ENCODE data around the gene SLC22A23. TPM values are rescaled to one million over a fixed set of nuclear protein-coding genes. Genes with fewer than 3 reads are reported as not detected.
A peak's percentile ranks its signal among the peaks of the same experiment; 100 is the strongest.

SLC22A23 gene
- total RNA-seq, 4 donors from 2014 or later = 7.1 to 9.6 (median 8.2) TPM

- DNase-seq (ENCODE audit: low spot score in 2 of 2) = no peak
- no peak overlapping the region for H3K4me3 ChIP-seq
- no peak overlapping the region for H3K27ac ChIP-seq
- peaks cover 0 to 42% (median 4%) of the 10 kb centered on the region in 4 donors for H3K4me1 ChIP-seq
- H3K27me3 ChIP-seq = no peaks in the 10 kb centered on the region
- whole genome bisulfite sequencing, 2 donors = 83 to 89% methylated on average over 12 to 14 of the region's 14 CpGs
- H3K36me3 ChIP-seq = peaks cover 0 to 25% (median 0%) of the 10 kb centered on the region in 3 donors
- TF ChIP-seq POLR2A (IDR thresholded peaks at IDR 0.05) (no peak), EP300 (IDR thresholded peaks at IDR 0.05) (no peak)
- H3K9me3 ChIP-seq = no peaks in the 10 kb centered on the region
Measured at GRCh38 chr6:3285732-3286131, 171.1 kb downstream of the SLC22A23 start.

- TF ChIP-seq CTCF (IDR thresholded peaks at IDR 0.05) = no peak
- TF ChIP-seq POLR2A (IDR thresholded peaks at IDR 0.05) = no peak
- TF ChIP-seq EP300 (IDR thresholded peaks at IDR 0.05) = no peak
- WGBS, 2 donors = 71 to 72% methylated on average over 17 to 19 of the region's 19 CpGs
- no peak for DNase-seq (ENCODE audit: low spot score in 2 of 2)
- Histone ChIP-seq H3K27ac (peak overlapping the region in 2 of 4 donors; percentile 24 to 61), H3K4me1 (peaks cover 0 to 42% (median 4%) of the 10 kb centered on the region in 4 donors), H3K36me3 (peaks cover 0 to 25% (median 0%) of the 10 kb centered on the region in 3 donors), H3K27me3 (no peaks in the 10 kb centered on the region), H3K9me3 (no peaks in the 10 kb centered on the region), H3K4me3 (peak overlapping the region in 1 of 4 donors; percentile 27)
Measured at GRCh38 chr6:3285049-3285639, 171.7 kb downstream of the SLC22A23 start.

- Histone ChIP-seq H3K9me3 (no peaks in the 10 kb centered on the region), H3K36me3 (peaks cover 0 to 25% (median 0%) of the 10 kb centered on the region in 3 donors), H3K27me3 (no peaks in the 10 kb centered on the region), H3K4me3 (peak overlapping the region in 1 of 4 donors; percentile 27), H3K27ac (peak overlapping the region in 2 of 4 donors; percentile 24 to 61), H3K4me1 (peaks cover 0 to 49% (median 4%) of the 10 kb centered on the region in 4 donors)
- WGBS, 2 donors = 77 to 93% methylated on average over 6 to 17 of the region's 17 CpGs
- no peak for DNase-seq (ENCODE audit: low spot score in 2 of 2)
- TF ChIP-seq POLR2A (IDR thresholded peaks at IDR 0.05) (no peak), EP300 (IDR thresholded peaks at IDR 0.05) (no peak), CTCF (IDR thresholded peaks at IDR 0.05) (no peak)
Measured at GRCh38 chr6:3284436-3284876, 172.4 kb downstream of the SLC22A23 start.

- H3K27ac ChIP-seq = peak overlapping the region in 1 of 4 donors; percentile 61
- TF ChIP-seq CTCF (IDR thresholded peaks at IDR 0.05) (no peak), EP300 (IDR thresholded peaks at IDR 0.05) (no peak), POLR2A (IDR thresholded peaks at IDR 0.05) (no peak)
- H3K36me3 ChIP-seq = peaks cover 0 to 25% (median 0%) of the 10 kb centered on the region in 3 donors
- H3K4me1 ChIP-seq = peaks cover 0 to 50% (median 4%) of the 10 kb centered on the region in 4 donors
- H3K27me3 ChIP-seq = no peaks in the 10 kb centered on the region
- WGBS, 2 donors = 92 to 94% methylated on average over 22 to 23 of the region's 23 CpGs
- DNase-seq (ENCODE audit: low spot score in 2 of 2) = no peak
- H3K9me3 ChIP-seq = no peaks in the 10 kb centered on the region
- H3K4me3 ChIP-seq = no peak overlapping the region
Measured at GRCh38 chr6:3283641-3284435, 173.0 kb downstream of the SLC22A23 start.

GRCh38 chr6:3283241-3283640, 173.6 kb downstream of the SLC22A23 start:
- peaks cover 0 to 50% (median 4%) of the 10 kb centered on the region in 4 donors for H3K4me1 ChIP-seq
- H3K27ac ChIP-seq = no peak overlapping the region
- no peak for TF ChIP-seq CTCF (IDR thresholded peaks at IDR 0.05)
- no peaks in the 10 kb centered on the region for H3K27me3 ChIP-seq
- no peak for DNase-seq (ENCODE audit: low spot score in 2 of 2)
- H3K36me3 ChIP-seq = peaks cover 0 to 28% (median 0%) of the 10 kb centered on the region in 3 donors
- WGBS, 2 donors = 90 to 95% methylated on average over 10 of the region's 10 CpGs
- H3K9me3 ChIP-seq = no peaks in the 10 kb centered on the region
- H3K4me3 ChIP-seq = no peak overlapping the region
